ENCODE data around the gene SUN3. TPM values are rescaled to one million over a fixed set of nuclear protein-coding genes. Genes with fewer than 3 reads are reported as not detected.
"Not testable (repeated sequence)": the region's sequence is repeated elsewhere in the genome, so short reads cannot be mapped to it uniquely, and the experiment has no call there.

The SUN3 gene
- total RNA-seq, 1 donor from 2014 or later, result not detected

GRCh38 chr7:48035967-48036478 is 7.1 kb upstream of the SUN3 start:
- DNase-seq (peak; percentile 59), ATAC-seq (ENCODE audit: poor library complexity) (peak; percentile 38)
- intact Hi-C loops (cut with DNase I), result loop anchor here (2.0 kb wide), 1 partner anchor 73 kb away; no protein-coding TSS in a partner anchor

- peak; percentile 100 for ATAC-seq (ENCODE audit: poor library complexity)
- intact Hi-C loops (cut with DNase I), result loop anchor here (2.0 kb wide), 1 partner anchor 73 kb away; no protein-coding TSS in a partner anchor
- peak; percentile 96 for DNase-seq
These were observed 6.5 kb upstream of the SUN3 start, which contains the start of gene C7orf57 for GRCh38 chr7:48035301-48035966. Gene C7orf57, plus strand, starts transcription at chr7:48035543. Its CDS starts 766 bp downstream, at chr7:48036309.

- intact Hi-C loops (cut with DNase I), result loop anchor here (2.0 kb wide), 1 partner anchor 75 kb away; no protein-coding TSS in a partner anchor
- ATAC-seq (ENCODE audit: poor library complexity) (no peak), DNase-seq (no peak)
These were observed 5.0 kb upstream of the SUN3 start for GRCh38 chr7:48033922-48034321.

- intact Hi-C loops (cut with DNase I), result no loop called here
- ATAC-seq (ENCODE audit: poor library complexity), result no peak
- no peak for DNase-seq
These were observed 2.2 kb upstream of the SUN3 start for GRCh38 chr7:48031111-48031510.

- intact Hi-C loops (cut with DNase I), result no loop called here
- no peak for ATAC-seq (ENCODE audit: poor library complexity)
- DNase-seq, result no peak
These were observed 3.3 kb downstream of the SUN3 start for GRCh38 chr7:48025624-48026023.

- no peak for DNase-seq
- ATAC-seq (ENCODE audit: poor library complexity), result no peak
- intact Hi-C loops (cut with DNase I), result no loop called here
These were observed 11.2 kb downstream of the SUN3 start for GRCh38 chr7:48017674-48018073.

GRCh38 chr7:48016641-48017040 is 12.3 kb downstream of the SUN3 start:
- DNase-seq (no peak), ATAC-seq (ENCODE audit: poor library complexity) (no peak)
- intact Hi-C loops (cut with DNase I), result no loop called here

- intact Hi-C loops (cut with DNase I), result no loop called here
- no peak for ATAC-seq (ENCODE audit: poor library complexity)
- no peak for DNase-seq
These were observed 17.0 kb downstream of the SUN3 start for GRCh38 chr7:48011951-48012350.

GRCh38 chr7:48011323-48011722 is 17.6 kb downstream of the SUN3 start:
- DNase-seq, result no peak
- intact Hi-C loops (cut with DNase I), result no loop called here
- no peak for ATAC-seq (ENCODE audit: poor library complexity)

GRCh38 chr7:48009954-48010353 is 19.0 kb downstream of the SUN3 start:
- ATAC-seq (ENCODE audit: poor library complexity) (no peak), DNase-seq (no peak)
- intact Hi-C loops (cut with DNase I), result no loop called here

- intact Hi-C loops (cut with DNase I), result no loop called here
- DNase-seq (no peak), ATAC-seq (ENCODE audit: poor library complexity) (no peak)
These were observed 19.6 kb downstream of the SUN3 start for GRCh38 chr7:48009257-48009656.

GRCh38 chr7:48006866-48007265 is 22.0 kb downstream of the SUN3 start:
- no peak for DNase-seq
- ATAC-seq (ENCODE audit: poor library complexity), result no peak
- intact Hi-C loops (cut with DNase I), result no loop called here

GRCh38 chr7:48004638-48005037 is 24.3 kb downstream of the SUN3 start:
- no peak for DNase-seq
- ATAC-seq (ENCODE audit: poor library complexity), result no peak
- intact Hi-C loops (cut with DNase I), result no loop called here

- DNase-seq (no peak), ATAC-seq (ENCODE audit: poor library complexity) (no peak)
- intact Hi-C loops (cut with DNase I), result no loop called here
These were observed 24.9 kb downstream of the SUN3 start for GRCh38 chr7:48004032-48004431.

- ATAC-seq (ENCODE audit: poor library complexity); intact Hi-C loops (cut with DNase I); DNase-seq: not testable (repeated sequence)
These were observed 28.7 kb downstream of the SUN3 start for GRCh38 chr7:48000164-48000563.

- DNase-seq, result no peak
- intact Hi-C loops (cut with DNase I), result no loop called here
- no peak for ATAC-seq (ENCODE audit: poor library complexity)
These were observed 29.5 kb downstream of the SUN3 start for GRCh38 chr7:47999413-47999812.

- DNase-seq (no peak), ATAC-seq (ENCODE audit: poor library complexity) (no peak)
- intact Hi-C loops (cut with DNase I), result loop anchor here (5.0 kb wide), 1 partner anchor 115 kb away; no protein-coding TSS in a partner anchor
These were observed 36.5 kb downstream of the SUN3 start for GRCh38 chr7:47992446-47992845.

- DNase-seq, result peak; percentile 94
- intact Hi-C loops (cut with DNase I), result loop anchor here (5.0 kb wide), 1 partner anchor 115 kb away; no protein-coding TSS in a partner anchor
- ATAC-seq (ENCODE audit: poor library complexity), result peak; percentile 100
These were observed 37.1 kb downstream of the SUN3 start for GRCh38 chr7:47991741-47992311.

GRCh38 chr7:47991270-47991669 is 37.6 kb downstream of the SUN3 start:
- DNase-seq, result no peak
- no peak for ATAC-seq (ENCODE audit: poor library complexity)
- intact Hi-C loops (cut with DNase I), result loop anchor here (5.0 kb wide), 1 partner anchor 116 kb away; no protein-coding TSS in a partner anchor

GRCh38 chr7:47990592-47990991 is 38.3 kb downstream of the SUN3 start:
- intact Hi-C loops (cut with DNase I), result loop anchor here (5.0 kb wide), 1 partner anchor 117 kb away; no protein-coding TSS in a partner anchor
- no peak for DNase-seq
- no peak for ATAC-seq (ENCODE audit: poor library complexity)
